Measurements from ENCODE around the gene GUCY2F.

- TF ChIP-seq CTCF (conservative IDR thresholded peaks at IDR 0.05 in 1 of 2, IDR thresholded peaks at IDR 0.05 in 1 of 2; ENCODE audit: low read depth in 1 of 2, low read length in 2 of 2), result no peak
- TF ChIP-seq EZH2 (IDR thresholded peaks at IDR 0.05; ENCODE audit: low read length, missing control alignments), result no peak
Observed at GRCh38 chrX:109440475-109440874, 41.4 kb downstream of the GUCY2F start.
